ENCODE measurements around the gene TENM4. TPM values are rescaled to one million over a fixed set of nuclear protein-coding genes. Genes with fewer than 3 reads are reported as not detected.

The TENM4 gene
- total and polyA plus RNA-seq, 10 of the 15 experiments (the other 5 are each of a cell fraction or from before 2014, with no cell fraction given), result 0.03 to 0.12 (median 0.06) TPM; not detected in 7

- SMC1A ChIA-PET (ENCODE audit: uncharacterized antibody, unreplicated experiment), result no interaction called here
- in situ Hi-C loops (cut with MboI), result no loop called here
Measured at GRCh38 chr11:78741741-78742140, 699.1 kb downstream of the TENM4 start.

GRCh38 chr11:78740199-78741071 is 700.4 kb downstream of the TENM4 start:
- DNase-seq (ENCODE audit: low read depth, low spot score), result no peak
- ChIA-PET RAD21 (ENCODE audit: unreplicated experiment) (no interaction called here), POLR2A (no interaction called here), CTCF (no interaction called here), SMC1A (ENCODE audit: uncharacterized antibody, unreplicated experiment) (no interaction called here)
- WGBS (ENCODE audit: insufficient coverage, insufficient replicate concordance, low lambda C conversion rate, missing lambda C conversion rate), result 45% methylated on average over 12 of the region's 12 CpGs
- Histone ChIP-seq H3K4me2 (ENCODE audit: control insufficient read depth, insufficient read depth) (no peak overlapping the region), H3K79me2 (ENCODE audit: control insufficient read depth, insufficient read depth, low read length) (no peaks in the 10 kb centered on the region), H3K4me1 (ENCODE audit: control insufficient read depth, insufficient read depth, low read length) (no peaks in the 10 kb centered on the region), H3K4me3 (no peak overlapping the region), H3K9me3 (replicated peaks; ENCODE audit: control insufficient read depth, insufficient read depth, low read length) (no peaks in the 10 kb centered on the region), H3K27ac (ENCODE audit: control insufficient read depth, insufficient read depth) (no peak overlapping the region), H3K9ac (ENCODE audit: control insufficient read depth, insufficient read depth, low read length) (no peak overlapping the region), H4K20me1 (ENCODE audit: control insufficient read depth, insufficient read depth) (no peaks in the 10 kb centered on the region), H3K36me3 (ENCODE audit: control insufficient read depth in 2 of 2, insufficient read depth in 2 of 2, low read length in 1 of 2) (no peaks in the 10 kb centered on the region), H3K27me3 (replicated peaks in 1 of 2; ENCODE audit: control insufficient read depth in 2 of 2, insufficient read depth in 2 of 2, low read length in 1 of 2) (peaks cover 0 to 3% of the 10 kb centered on the region in 2 experiments; a peak in 2 of 4 replicates), H2AFZ (ENCODE audit: control insufficient read depth, low read depth, low read length) (no peak overlapping the region)
- in situ Hi-C loops (cut with MboI) (no loop called here), intact Hi-C loops (cut with micrococcal nuclease; ENCODE audit: unreplicated experiment) (no loop called here)
- no TSS peak for BruUV-seq (replicated peaks)
- no peak for ATAC-seq
- TF ChIP-seq PML (IDR thresholded peaks at IDR 0.05; ENCODE audit: low read length) (no peak), ESRRA (IDR thresholded peaks at IDR 0.05; ENCODE audit: low read length) (no peak), BHLHE40 (IDR thresholded peaks at IDR 0.05; ENCODE audit: borderline replicate concordance in 1 of 2, low read depth in 2 of 2, low read length in 1 of 2) (no peak), PAX5 (IDR thresholded peaks at IDR 0.05; ENCODE audit: borderline replicate concordance, low read depth, low read length) (no peak), SPI1 (IDR thresholded peaks at IDR 0.05; ENCODE audit: borderline replicate concordance, insufficient read depth, low read depth, low read length) (no peak), NFXL1 (IDR thresholded peaks at IDR 0.05; ENCODE audit: borderline replicate concordance) (no peak), BCL3 (IDR thresholded peaks at IDR 0.05; ENCODE audit: borderline replicate concordance, insufficient read depth, low read depth, low read length, poor library complexity, severe bottlenecking) (no peak), ZNF274 (IDR thresholded peaks at IDR 0.05; ENCODE audit: insufficient read depth, insufficient read length) (no peak), HSF1 (IDR thresholded peaks at IDR 0.05; ENCODE audit: low read depth, low read length) (no peak)
- no peak for FAIRE-seq

More at GRCh38 chr11:78741741-78742140, 699.1 kb downstream of the TENM4 start:
- ATAC-seq (no peak), FAIRE-seq (no peak), DNase-seq (ENCODE audit: low read depth, low spot score) (no peak)
- Histone ChIP-seq H4K20me1 (ENCODE audit: control insufficient read depth, insufficient read depth) (no peaks in the 10 kb centered on the region), H2AFZ (ENCODE audit: control insufficient read depth, low read depth, low read length) (no peak overlapping the region), H3K36me3 (ENCODE audit: control insufficient read depth in 2 of 2, insufficient read depth in 2 of 2, low read length in 1 of 2) (no peaks in the 10 kb centered on the region), H3K9ac (ENCODE audit: control insufficient read depth, insufficient read depth, low read length) (no peak overlapping the region), H3K79me2 (ENCODE audit: control insufficient read depth, insufficient read depth, low read length) (no peaks in the 10 kb centered on the region), H3K4me3 (no peak overlapping the region), H3K4me2 (ENCODE audit: control insufficient read depth, insufficient read depth) (no peak overlapping the region), H3K4me1 (ENCODE audit: control insufficient read depth, insufficient read depth, low read length) (no peaks in the 10 kb centered on the region), H3K9me3 (replicated peaks; ENCODE audit: control insufficient read depth, insufficient read depth, low read length) (no peaks in the 10 kb centered on the region), H3K27me3 (replicated peaks in 1 of 2; ENCODE audit: control insufficient read depth in 2 of 2, insufficient read depth in 2 of 2, low read length in 1 of 2) (peaks cover 0 to 3% of the 10 kb centered on the region in 2 experiments; a peak in 2 of 4 replicates), H3K27ac (ENCODE audit: control insufficient read depth, insufficient read depth) (no peak overlapping the region)
- RAD21 ChIA-PET (ENCODE audit: unreplicated experiment), result no interaction called here
- WGBS (ENCODE audit: insufficient coverage, insufficient replicate concordance, low lambda C conversion rate, missing lambda C conversion rate), result 22% methylated on average over 7 of the region's 7 CpGs
- intact Hi-C loops (cut with micrococcal nuclease; ENCODE audit: unreplicated experiment), result no loop called here
- CTCF ChIA-PET, result interaction anchor here (2.2 kb wide), 1 partner anchor 26 kb away, joined by 7 read pairs; no protein-coding TSS in a partner anchor
- POLR2A ChIA-PET, result no interaction called here
- BruUV-seq (replicated peaks), result no TSS peak
- TF ChIP-seq FOXM1 (IDR thresholded peaks at IDR 0.05; ENCODE audit: low read depth, low read length), result no peak
